GM13977 (cell line): ENCODE results near the gene HAS3.
A peak's percentile ranks its signal among the peaks of the same experiment; 100 is the strongest.

Experiments used
- DNase-seq: peaks from one replicate; pipeline ENCODE4 v3.0.0; 2012; ENCODE audit warnings: low spot score
- in situ Hi-C: fragments of 300-500 bp; cut with MboI; formaldehyde crosslinking; loops from one replicate; pipeline ENCODE4 v1.12.0; 2022; ENCODE audit warnings: low sequenced_read_pairs, low pct_unique_long_range_greater_than_20kb, mixed read lengths, inconsistent platforms; ENCODE audit not compliant: unreplicated experiment
- TF ChIP-seq, protein P1 (sequence below): IDR thresholded peaks from 2 replicates; pipeline ENCODE4 v1.5.1; 2012; ENCODE audit warnings: mild to moderate bottlenecking, control low read depth; ENCODE audit not compliant: insufficient read depth; ENCODE audit errors: extremely low read depth, missing control alignments

HAS3 gene

DNA sequence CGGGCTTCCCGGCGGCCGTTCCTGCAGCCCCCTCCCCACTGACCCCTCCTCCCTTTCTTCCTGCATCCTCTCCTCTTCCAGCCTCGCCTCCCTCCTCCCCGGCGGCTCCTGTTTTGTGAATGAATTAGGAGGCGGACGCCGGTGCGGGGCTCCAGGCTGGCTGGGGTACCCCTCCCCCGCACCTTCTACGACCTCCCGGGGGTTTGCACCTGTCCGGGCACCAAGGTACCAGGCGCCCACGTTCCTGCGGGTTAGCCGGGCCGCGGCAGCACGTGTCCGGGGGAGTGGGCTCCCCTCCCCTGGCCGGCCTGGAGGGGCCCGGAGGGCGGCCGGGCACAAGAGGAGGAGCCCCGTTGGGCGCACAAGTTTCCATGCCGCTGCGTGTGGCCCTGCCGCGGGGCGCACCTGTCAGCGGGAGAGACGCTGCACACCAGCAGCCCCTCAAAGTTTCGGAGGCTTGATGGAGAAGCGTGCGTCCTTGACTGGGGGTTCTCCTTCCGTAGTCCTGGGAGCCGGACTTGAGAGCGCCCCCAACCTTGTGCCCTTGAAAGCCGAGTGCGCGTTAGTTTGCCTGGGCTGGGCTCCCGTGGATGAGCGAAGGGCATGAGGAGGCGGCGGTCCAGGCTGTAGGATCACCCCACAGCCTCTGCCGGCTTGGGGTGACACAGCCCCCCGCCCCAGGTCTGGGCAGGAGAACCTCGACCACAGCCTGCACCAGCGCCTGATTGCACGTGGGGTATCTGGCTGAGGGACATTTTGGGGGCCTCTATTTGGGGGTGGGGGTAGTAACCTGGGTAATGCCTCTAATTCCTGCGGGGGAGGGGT, 1.2 kb downstream of the HAS3 start:
- DNase-seq: peak; percentile 68
- TF ChIP-seq, protein P1, sequence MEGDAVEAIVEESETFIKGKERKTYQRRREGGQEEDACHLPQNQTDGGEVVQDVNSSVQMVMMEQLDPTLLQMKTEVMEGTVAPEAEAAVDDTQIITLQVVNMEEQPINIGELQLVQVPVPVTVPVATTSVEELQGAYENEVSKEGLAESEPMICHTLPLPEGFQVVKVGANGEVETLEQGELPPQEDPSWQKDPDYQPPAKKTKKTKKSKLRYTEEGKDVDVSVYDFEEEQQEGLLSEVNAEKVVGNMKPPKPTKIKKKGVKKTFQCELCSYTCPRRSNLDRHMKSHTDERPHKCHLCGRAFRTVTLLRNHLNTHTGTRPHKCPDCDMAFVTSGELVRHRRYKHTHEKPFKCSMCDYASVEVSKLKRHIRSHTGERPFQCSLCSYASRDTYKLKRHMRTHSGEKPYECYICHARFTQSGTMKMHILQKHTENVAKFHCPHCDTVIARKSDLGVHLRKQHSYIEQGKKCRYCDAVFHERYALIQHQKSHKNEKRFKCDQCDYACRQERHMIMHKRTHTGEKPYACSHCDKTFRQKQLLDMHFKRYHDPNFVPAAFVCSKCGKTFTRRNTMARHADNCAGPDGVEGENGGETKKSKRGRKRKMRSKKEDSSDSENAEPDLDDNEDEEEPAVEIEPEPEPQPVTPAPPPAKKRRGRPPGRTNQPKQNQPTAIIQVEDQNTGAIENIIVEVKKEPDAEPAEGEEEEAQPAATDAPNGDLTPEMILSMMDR: no peak
- in situ Hi-C loops: loop anchor here (25.0 kb wide), 1 partner anchor 394 kb away; no protein-coding TSS in a partner anchor

DNA sequence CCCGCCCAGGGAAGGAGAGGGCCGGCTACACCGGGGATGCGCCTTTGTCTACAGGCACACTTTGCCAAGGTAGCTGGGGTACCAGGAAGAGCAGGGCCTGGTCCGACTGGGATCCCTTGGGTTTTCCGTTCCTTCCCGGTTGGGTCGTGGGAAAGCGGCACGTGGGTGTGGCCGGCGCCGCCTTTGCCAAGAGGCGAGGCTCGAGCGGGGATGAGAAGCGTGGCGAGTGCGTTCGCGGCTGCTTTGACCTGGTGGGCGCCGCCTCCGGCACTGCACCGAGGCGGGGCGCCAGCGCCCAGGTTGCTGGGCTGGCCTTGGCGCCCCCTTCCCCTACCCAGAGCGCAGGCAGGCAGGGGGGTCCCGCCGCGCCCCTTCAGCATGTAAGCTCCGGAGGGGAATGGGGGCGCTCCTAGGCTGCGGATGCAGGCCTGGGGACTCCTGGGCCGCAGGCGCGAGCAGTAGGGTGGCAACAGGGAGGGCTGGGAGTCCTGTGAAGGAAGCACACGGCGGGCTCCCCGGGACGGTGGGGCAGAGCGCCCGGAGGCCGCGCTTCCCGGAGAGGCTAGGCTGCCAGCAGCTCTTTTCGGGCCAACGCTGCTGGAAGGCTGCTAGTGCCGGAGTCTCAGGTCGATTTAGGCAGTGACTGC, 2.0 kb downstream of the HAS3 start:
- in situ Hi-C loops: loop anchor here (25.0 kb wide), 1 partner anchor 395 kb away; no protein-coding TSS in a partner anchor
- TF ChIP-seq, protein P1: no peak

DNA sequence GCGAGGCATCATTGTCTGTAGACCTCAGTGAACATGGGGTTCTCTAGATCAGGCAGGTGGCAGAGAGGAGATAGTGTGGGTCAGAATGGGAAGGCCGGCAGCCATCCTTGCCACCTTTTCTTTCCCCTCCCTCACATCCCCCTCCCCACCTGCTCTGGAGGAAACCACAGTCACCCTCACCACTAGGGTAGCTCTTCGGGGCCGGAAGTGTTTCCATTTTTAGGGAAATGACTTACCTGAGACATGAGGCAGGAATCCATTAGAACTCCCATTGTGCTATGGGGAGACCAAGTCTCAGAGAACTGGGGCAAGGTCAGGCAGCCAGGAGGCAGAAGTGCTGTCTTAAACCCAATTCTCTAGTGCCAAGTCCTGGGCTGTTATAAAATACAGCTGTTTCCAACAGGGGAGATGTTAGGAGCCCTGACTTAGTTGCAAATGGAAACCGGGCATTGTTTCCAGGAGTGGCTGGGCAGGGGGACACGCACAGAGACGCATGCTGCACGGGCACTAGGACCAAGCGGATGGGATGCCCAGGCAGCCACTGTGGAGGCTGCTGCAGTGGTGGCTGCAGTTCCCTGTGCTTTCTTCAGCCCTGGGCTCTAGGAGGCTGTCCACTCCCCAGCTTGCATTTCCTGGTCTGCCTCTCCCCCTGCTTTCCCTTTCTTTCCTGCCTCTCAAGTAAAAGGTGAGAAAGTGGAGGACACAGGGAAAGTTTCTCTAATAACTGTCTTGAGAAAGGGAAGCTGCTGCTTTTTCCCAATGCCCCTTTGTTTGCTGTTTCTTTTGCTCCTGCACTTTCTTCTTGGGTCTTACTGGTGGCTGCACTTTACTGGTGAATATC, 2.8 kb downstream of the HAS3 start:
- in situ Hi-C loops: loop anchor here (25.0 kb wide), 1 partner anchor 396 kb away; no protein-coding TSS in a partner anchor
- no peak for DNase-seq
- TF ChIP-seq, protein P1: no peak

More for the DNA sequence above, 2.0 kb downstream of the HAS3 start:
- DNase-seq: peak; percentile 50

DNA sequence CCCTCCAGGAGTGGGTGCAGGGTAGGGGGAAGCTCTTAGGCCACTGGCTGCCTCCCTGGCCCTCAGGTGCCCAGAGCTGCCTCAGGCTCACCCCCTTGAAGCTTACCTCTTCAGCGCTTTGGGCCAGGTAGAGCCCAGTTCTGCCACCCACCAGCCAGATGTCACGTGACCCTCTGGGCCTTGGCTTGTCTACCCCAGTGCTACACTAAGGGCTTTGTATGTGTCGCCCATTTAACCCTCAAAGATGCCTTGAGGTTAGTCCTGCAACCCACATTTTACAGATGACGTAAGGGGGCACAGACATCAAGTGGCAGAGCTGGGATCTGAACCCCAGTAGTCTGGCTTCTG, 3.4 kb downstream of the HAS3 start:
- in situ Hi-C loops: loop anchor here (25.0 kb wide), 1 partner anchor 397 kb away; no protein-coding TSS in a partner anchor

GRCh38 chr16:69109486-69110270, 4.2 kb downstream of the HAS3 start:
- no peak for DNase-seq
- in situ Hi-C loops: loop anchor here (25.0 kb wide), 1 partner anchor 397 kb away; no protein-coding TSS in a partner anchor
- TF ChIP-seq, protein P1: no peak

More for the DNA sequence above, 3.4 kb downstream of the HAS3 start:
- DNase-seq: no peak
- TF ChIP-seq, protein P1: no peak
